AG04450 (cell line): ENCODE results near the gene ETFA. TPM values are rescaled to one million over a fixed set of nuclear protein-coding genes. Genes with fewer than 3 reads are reported as not detected.
A peak's percentile ranks its signal among the peaks of the same experiment; 100 is the strongest.

Source experiments
- CTCF ChIA-PET: fragments of 300-600, 350-600 bp; formaldehyde crosslinking; extraction: SDS; loops from one replicate; lab custom pipeline; 2022; ENCODE audit warnings: antibody characterized with exemption, inconsistent platforms; lab: Charles Lee
- POLR2A ChIA-PET: fragments of 350-600 bp; formaldehyde crosslinking; extraction: SDS; loops from one replicate; lab custom pipeline; 2021; ENCODE audit warnings: antibody characterized with exemption, inconsistent platforms; lab: Yijun Ruan, JAX
- DNase-seq: peaks from one replicate; pipeline ENCODE4 v3.0.0-alpha.2; 2011; ENCODE audit warnings: low read depth, low spot score
- H3K27ac ChIP-seq: one replicate; pipeline ENCODE4 v1.5.1; 2012; ENCODE audit warnings: low read depth, low read length, control low read depth
- H3K27me3 ChIP-seq: one replicate; pipeline ENCODE4 v1.6.0; 2012; ENCODE audit warnings: low read length; ENCODE audit not compliant: control insufficient read depth, insufficient read depth
- H3K4me3 ChIP-seq: 2 replicates; pipeline ENCODE4 v1.5.1; 2011; ENCODE audit warnings: mild to moderate bottlenecking, low read depth, low read length, control low read depth
- H3K9me3 ChIP-seq: 2 replicates; pipeline ENCODE4 v1.5.1; 2012; ENCODE audit warnings: low read length; ENCODE audit not compliant: control insufficient read depth, insufficient read depth
- CTCF ChIP-seq: IDR thresholded peaks from 2 replicates; pipeline ENCODE4 v1.5.1; 2011; ENCODE audit warnings: low read depth, low read length, control low read depth, inconsistent platforms
- polyA plus RNA-seq: library from polyadenylated mRNA; depleted of rRNA; stranded (reverse); fragments of >200 nt; gene quantifications from 2 replicates; pipeline ENCODE4 v1.2.3, GENCODE V29; 2011

ETFA gene
- polyA plus RNA-seq, 1 experiment, result 208 TPM

DNA sequence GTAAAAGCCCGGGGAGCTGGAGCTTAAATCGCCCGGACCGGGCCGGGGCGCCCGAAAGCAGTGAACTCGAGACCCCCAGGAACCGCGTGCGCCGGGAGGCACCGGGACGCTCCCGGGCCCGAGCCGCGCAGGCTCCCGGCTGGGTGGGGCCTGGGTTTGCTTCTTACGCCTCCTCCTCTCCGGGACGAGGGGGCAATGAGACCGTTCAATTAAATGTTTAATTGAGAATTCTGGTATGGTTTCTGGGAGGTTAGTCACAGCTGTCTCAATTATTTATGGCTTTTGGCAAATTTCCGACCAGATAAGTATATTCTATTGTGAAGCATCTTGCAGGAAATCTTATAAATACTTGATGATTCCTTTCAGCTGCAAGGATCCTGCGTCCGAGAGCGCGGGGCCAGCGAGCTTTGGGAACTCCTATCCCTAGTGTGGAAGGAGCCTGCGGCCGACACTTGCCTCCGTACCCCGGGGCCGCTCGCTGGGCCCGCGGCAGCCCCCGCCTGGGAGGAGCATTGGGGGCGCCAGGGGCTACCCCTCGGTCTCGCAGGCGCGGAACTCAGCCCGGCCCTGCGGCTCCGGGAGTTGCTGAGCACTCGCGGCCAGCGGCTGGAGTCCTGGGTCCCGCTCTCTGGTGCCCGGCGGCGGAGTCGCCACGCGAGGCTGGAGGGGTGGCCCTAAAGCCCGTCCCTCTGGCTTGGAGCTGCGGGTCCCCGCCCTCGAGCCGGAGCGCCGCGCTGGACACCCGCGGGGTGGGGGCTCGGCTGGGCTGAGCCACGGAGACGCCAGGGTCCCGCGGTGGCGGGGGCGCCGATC lies 35.6 kb upstream of the ETFA start:
- H3K4me3 ChIP-seq, result peak overlapping the region; percentile 49
- CTCF ChIA-PET, result interaction anchor here (1.2 to 1.8 kb wide), 2 partner anchors 16 to 519 kb away, joined by 3 to 4 read pairs; no protein-coding TSS in a partner anchor

GRCh38 chr15:76345880-76346668 lies 34.8 kb upstream of the ETFA start:
- POLR2A ChIA-PET, result interaction anchor here (0.6 to 1.5 kb wide), 4 partner anchors 10 to 242 kb away, joined by 4 to 10 read pairs (median 7); partner anchors contain the start of gene ISL2

More for the DNA sequence above, 35.6 kb upstream of the ETFA start:
- no peak for DNase-seq
- POLR2A ChIA-PET, result interaction anchor here (1.5 kb wide), 1 partner anchor 10 kb away, joined by 10 read pairs; the partner anchor contains the start of gene ISL2
- Histone ChIP-seq H3K27me3 (peaks cover 35% of the 10 kb centered on the region), H3K27ac (no peak overlapping the region), H3K9me3 (peaks cover 2% of the 10 kb centered on the region; the same call in 1 of the 2 replicates)
- TF ChIP-seq CTCF, result no peak

GRCh38 chr15:76345583-76345879 lies 34.3 kb upstream of the ETFA start:
- DNase-seq, result no peak
- CTCF ChIA-PET, result interaction anchor here (0.6 to 1.8 kb wide), 2 partner anchors 15 to 30 kb away, joined by 3 to 4 read pairs; no protein-coding TSS in a partner anchor
- Histone ChIP-seq H3K9me3 (peaks cover 15% of the 10 kb centered on the region), H3K27me3 (peaks cover 46% of the 10 kb centered on the region), H3K27ac (no peak overlapping the region), H3K4me3 (no peak overlapping the region)
- POLR2A ChIA-PET, result interaction anchor here (0.6 to 0.9 kb wide), 3 partner anchors 9 to 242 kb away, joined by 4 to 10 read pairs (median 4); partner anchors contain the start of gene ISL2
- no peak for TF ChIP-seq CTCF

More at GRCh38 chr15:76345880-76346668, 34.8 kb upstream of the ETFA start:
- Histone ChIP-seq H3K4me3 (peak overlapping the region; percentile 49), H3K9me3 (peaks cover 10% of the 10 kb centered on the region), H3K27ac (no peak overlapping the region), H3K27me3 (peaks cover 41% of the 10 kb centered on the region)
- DNase-seq, result no peak
- TF ChIP-seq CTCF, result no peak
- CTCF ChIA-PET, result interaction anchor here (0.6 to 1.8 kb wide), 3 partner anchors 15 to 520 kb away, joined by 3 to 4 read pairs (median 3); no protein-coding TSS in a partner anchor

DNA sequence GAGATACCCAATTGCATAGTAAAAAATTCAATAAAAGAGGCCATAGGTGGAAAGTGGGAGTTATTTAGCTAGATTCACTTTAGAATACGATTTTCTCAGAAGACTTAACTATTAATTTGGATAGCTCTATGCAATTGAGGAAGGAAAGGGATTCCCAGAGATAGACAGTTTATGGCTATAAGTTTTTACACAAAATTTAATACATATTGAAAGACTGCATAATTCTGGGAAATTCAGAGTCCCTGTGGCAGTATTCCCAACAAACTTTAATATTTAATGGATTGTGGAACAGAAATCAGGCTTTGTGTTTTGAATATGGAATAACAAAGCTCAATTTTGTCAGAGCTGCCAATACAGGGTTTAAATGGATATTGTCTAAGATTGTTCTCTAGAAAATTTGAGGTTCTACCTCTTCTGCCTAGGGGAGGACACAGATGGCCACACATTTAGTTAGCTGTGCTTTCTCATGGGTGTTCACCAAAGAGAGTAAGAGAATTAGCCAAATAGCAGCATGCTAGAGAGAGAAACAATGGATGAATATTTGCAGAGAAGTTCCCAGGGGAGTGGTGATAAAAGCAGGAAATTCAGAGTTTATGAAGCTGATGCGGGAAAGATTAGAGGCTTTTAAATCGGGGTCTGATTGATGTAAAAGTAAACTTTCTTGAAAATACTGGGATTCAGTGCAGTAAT lies 33.8 kb upstream of the ETFA start:
- ChIA-PET POLR2A (interaction anchor here (0.6 to 0.9 kb wide), 3 partner anchors 9 to 243 kb away, joined by 4 to 10 read pairs (median 4); partner anchors contain the start of gene ISL2), CTCF (interaction anchor here (0.6 to 0.9 kb wide), 3 partner anchors 31 to 154 kb away, joined by 3 to 4 read pairs (median 3); no protein-coding TSS in a partner anchor)
- Histone ChIP-seq H3K4me3 (no peak overlapping the region), H3K27me3 (peaks cover 51% of the 10 kb centered on the region), H3K9me3 (peaks cover 20% of the 10 kb centered on the region), H3K27ac (no peak overlapping the region)
- no peak for DNase-seq
- no peak for TF ChIP-seq CTCF
